Measurements from ENCODE around the gene IMMP2L. TPM values are rescaled to one million over a fixed set of nuclear protein-coding genes. Genes with fewer than 3 reads are reported as not detected.

Gene IMMP2L
- total RNA-seq, 1 experiment from 2014 or later = 17.2 TPM

DNA sequence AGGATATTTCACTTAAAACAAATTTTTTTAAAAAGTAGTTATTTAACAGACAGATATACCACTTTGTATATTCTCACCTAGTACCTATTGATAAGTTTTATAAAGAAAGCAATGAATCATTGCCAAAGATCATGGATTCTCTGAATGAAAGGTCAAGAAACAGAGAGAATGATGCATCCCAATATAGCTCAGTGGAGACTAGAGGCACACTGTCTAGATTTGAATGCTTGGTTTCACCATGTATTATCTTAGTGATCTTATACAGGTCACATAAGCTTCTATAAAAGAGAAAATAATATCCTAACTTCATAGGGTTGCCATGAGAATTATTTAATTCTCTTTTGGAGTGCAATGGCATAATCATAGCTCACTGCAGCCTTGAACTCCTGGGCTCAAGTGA, 558.4 kb downstream of the IMMP2L start:
- H3K9me3 ChIP-seq (ENCODE audit: low read length) = peaks cover 31% of the 10 kb centered on the region
- no peak overlapping the region for H3K4me3 ChIP-seq (ENCODE audit: low read length)
- H3K4me2 ChIP-seq (ENCODE audit: low read depth, low read length, poor library complexity, severe bottlenecking) = no peak overlapping the region
- no peaks in the 10 kb centered on the region for H4K20me1 ChIP-seq (ENCODE audit: insufficient read depth, low read depth, low read length)
- no peak overlapping the region for H3K27ac ChIP-seq (ENCODE audit: low read length)
- no peaks in the 10 kb centered on the region for H3K27me3 ChIP-seq (ENCODE audit: low read length)
- no peaks in the 10 kb centered on the region for H3K79me2 ChIP-seq (ENCODE audit: low read length)
- no peak for DNase-seq
- no peaks in the 10 kb centered on the region for H3K9me2 ChIP-seq (replicated peaks; ENCODE audit: insufficient read depth, low read length)
- H3K4me1 ChIP-seq (ENCODE audit: low read length) = no peaks in the 10 kb centered on the region
- no peak overlapping the region for H3K9ac ChIP-seq (ENCODE audit: low read length)
- no peak overlapping the region for H2AFZ ChIP-seq (ENCODE audit: low read length)
- H3K36me3 ChIP-seq (ENCODE audit: insufficient read depth, low read length) = no peaks in the 10 kb centered on the region

DNA sequence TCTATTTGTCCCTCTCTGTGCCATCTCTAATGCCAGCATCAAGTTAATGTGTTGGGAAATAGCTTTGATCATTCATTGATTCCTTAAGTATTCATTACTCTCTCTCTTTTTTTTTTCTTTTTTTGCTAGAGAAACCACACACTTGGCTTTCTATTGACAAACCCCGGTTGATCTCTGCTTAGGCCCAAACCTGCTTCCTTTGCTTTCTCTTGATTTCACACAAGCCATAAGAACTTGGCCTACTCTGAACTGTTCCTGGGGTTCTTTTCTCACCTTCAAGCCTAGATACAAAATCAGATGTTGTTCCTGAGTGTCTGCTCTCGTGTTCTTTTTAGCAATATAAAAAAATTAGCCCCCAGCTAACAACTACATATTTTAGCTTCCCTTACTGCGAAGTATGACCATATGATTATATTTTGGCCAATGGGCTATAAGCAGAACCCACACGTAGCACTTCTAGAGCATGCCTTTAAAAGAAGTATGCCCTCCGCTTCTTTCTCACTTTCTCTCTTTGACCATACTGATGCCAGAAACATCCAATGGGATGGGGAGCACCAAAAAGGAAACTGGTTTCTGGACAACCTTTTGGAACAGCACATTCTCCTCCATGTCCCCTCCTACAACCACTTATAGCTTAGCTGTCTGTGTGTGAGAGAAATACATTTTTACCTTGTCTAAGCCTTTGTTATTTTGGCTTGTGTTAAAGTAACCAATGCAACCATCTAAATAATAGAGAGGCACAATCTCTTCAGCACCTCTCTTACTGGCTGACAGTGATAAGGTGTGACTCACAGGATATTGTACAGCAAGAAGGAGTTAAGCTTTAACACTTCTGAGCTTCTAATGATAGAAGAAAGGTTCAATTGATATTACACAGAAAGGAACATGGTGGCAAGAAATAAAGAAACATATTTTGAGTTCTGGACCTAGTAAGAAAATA, 568.0 kb downstream of the IMMP2L start:
- no peaks in the 10 kb centered on the region for H4K20me1 ChIP-seq (ENCODE audit: insufficient read depth, low read depth, low read length)
- no peak for DNase-seq
- H2AFZ ChIP-seq (ENCODE audit: low read length) = no peak overlapping the region
- no peaks in the 10 kb centered on the region for H3K79me2 ChIP-seq (ENCODE audit: low read length)
- peaks cover 9% of the 10 kb centered on the region for H3K9me3 ChIP-seq (ENCODE audit: low read length)
- H3K9ac ChIP-seq (ENCODE audit: low read length) = no peak overlapping the region
- no peaks in the 10 kb centered on the region for H3K36me3 ChIP-seq (ENCODE audit: insufficient read depth, low read length)
- no peak overlapping the region for H3K27ac ChIP-seq (ENCODE audit: low read length)
- H3K4me2 ChIP-seq (ENCODE audit: low read depth, low read length, poor library complexity, severe bottlenecking) = no peak overlapping the region
- H3K4me3 ChIP-seq (ENCODE audit: low read length) = no peak overlapping the region
- no peaks in the 10 kb centered on the region for H3K4me1 ChIP-seq (ENCODE audit: low read length)
- no peaks in the 10 kb centered on the region for H3K9me2 ChIP-seq (replicated peaks; ENCODE audit: insufficient read depth, low read length)
- H3K27me3 ChIP-seq (ENCODE audit: low read length) = no peaks in the 10 kb centered on the region

DNA sequence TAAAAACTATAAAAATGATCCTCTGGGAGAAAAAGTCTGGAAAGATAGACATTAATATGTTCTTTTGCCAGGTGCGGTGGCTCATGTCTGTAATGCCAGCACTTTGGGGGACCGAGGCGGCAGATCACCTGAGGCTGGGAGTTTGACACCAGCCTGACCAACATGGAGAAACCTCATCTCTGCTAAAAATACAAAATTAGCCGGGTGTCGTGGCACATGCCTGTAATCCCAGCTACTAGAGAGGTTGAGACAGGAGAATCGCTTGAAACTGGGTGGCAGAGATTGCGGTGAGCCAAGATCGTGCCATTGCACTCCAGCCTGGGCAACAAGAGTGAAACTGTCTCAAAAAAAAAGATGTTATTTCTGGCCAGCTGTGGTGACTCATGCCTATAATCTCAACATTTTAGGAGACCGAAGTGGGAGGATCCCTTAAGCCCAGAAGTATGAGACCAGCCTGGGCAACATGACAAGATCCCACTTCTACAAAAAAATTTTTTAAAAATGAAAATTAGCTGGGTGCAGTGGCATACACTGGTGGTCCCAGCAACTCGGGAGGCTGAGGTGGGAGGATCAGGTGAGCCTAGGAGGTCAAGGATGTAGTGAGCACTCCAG, 573.3 kb downstream of the IMMP2L start:
- no peaks in the 10 kb centered on the region for H3K36me3 ChIP-seq (ENCODE audit: insufficient read depth, low read length)
- no peak overlapping the region for H3K4me3 ChIP-seq (ENCODE audit: low read length)
- H4K20me1 ChIP-seq (ENCODE audit: insufficient read depth, low read depth, low read length) = no peaks in the 10 kb centered on the region
- H3K9me2 ChIP-seq (replicated peaks; ENCODE audit: insufficient read depth, low read length) = no peaks in the 10 kb centered on the region
- no peak overlapping the region for H2AFZ ChIP-seq (ENCODE audit: low read length)
- no peak overlapping the region for H3K27ac ChIP-seq (ENCODE audit: low read length)
- no peak overlapping the region for H3K9ac ChIP-seq (ENCODE audit: low read length)
- H3K4me2 ChIP-seq (ENCODE audit: low read depth, low read length, poor library complexity, severe bottlenecking) = no peak overlapping the region
- no peaks in the 10 kb centered on the region for H3K4me1 ChIP-seq (ENCODE audit: low read length)
- DNase-seq = no peak
- H3K79me2 ChIP-seq (ENCODE audit: low read length) = no peaks in the 10 kb centered on the region
- H3K9me3 ChIP-seq (ENCODE audit: low read length) = peaks cover 24% of the 10 kb centered on the region
- no peaks in the 10 kb centered on the region for H3K27me3 ChIP-seq (ENCODE audit: low read length)

DNA sequence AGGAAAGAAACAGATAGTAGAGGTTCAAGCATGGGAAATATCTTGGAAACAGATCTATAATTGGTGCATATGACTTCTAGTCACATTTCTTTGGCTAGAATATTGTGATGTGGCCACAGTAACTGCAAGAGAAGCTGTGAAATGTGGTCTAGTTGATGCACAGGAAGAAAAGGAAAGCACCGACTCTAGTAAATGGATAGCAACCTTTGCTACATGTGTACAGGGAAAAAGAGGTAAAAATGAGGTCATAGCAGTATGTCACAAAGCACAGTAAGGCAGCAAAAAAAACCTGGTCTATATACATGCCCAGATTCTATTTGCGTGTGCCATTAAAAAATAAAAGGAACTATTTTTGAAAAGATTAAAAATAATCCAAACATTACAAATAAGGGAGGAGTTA, 573.9 kb downstream of the IMMP2L start:
- H3K9me3 ChIP-seq (ENCODE audit: low read length) = peaks cover 21% of the 10 kb centered on the region
- no peaks in the 10 kb centered on the region for H4K20me1 ChIP-seq (ENCODE audit: insufficient read depth, low read depth, low read length)
- no peak for DNase-seq
- no peak overlapping the region for H3K4me2 ChIP-seq (ENCODE audit: low read depth, low read length, poor library complexity, severe bottlenecking)
- no peak overlapping the region for H3K9ac ChIP-seq (ENCODE audit: low read length)
- no peak overlapping the region for H3K27ac ChIP-seq (ENCODE audit: low read length)
- no peaks in the 10 kb centered on the region for H3K36me3 ChIP-seq (ENCODE audit: insufficient read depth, low read length)
- no peak overlapping the region for H3K4me3 ChIP-seq (ENCODE audit: low read length)
- no peak overlapping the region for H2AFZ ChIP-seq (ENCODE audit: low read length)
- H3K4me1 ChIP-seq (ENCODE audit: low read length) = no peaks in the 10 kb centered on the region
- no peaks in the 10 kb centered on the region for H3K79me2 ChIP-seq (ENCODE audit: low read length)
- H3K9me2 ChIP-seq (replicated peaks; ENCODE audit: insufficient read depth, low read length) = no peaks in the 10 kb centered on the region
- no peaks in the 10 kb centered on the region for H3K27me3 ChIP-seq (ENCODE audit: low read length)

DNA sequence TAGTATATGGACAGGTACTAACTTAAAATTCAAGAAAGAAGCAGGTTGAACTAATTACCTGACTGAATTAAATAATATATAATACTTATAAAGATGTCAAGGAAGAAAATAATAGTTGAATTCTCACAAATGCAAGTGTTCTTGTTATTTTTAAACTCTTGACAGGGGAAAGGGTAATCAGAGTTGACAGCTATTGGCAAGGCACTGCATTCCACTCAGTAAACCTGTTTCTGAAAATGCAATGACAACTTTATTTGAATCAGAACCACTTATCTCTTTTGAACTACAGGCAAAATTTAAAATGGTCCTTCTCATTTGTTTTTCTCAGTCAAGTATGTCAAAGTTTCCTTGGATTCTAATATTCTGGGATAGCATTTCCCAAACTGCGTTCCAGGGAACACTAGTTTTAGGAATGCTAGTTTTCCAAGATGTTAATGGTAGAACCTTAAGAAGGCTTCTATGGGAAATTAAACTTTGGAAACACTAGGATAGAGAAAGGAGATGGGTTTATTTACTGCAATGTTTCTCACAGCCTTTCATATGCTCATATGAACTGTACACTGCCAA, 575.1 kb downstream of the IMMP2L start:
- Histone ChIP-seq H3K4me2 (ENCODE audit: low read depth, low read length, poor library complexity, severe bottlenecking) (no peak overlapping the region), H3K27ac (ENCODE audit: low read length) (no peak overlapping the region), H3K36me3 (ENCODE audit: insufficient read depth, low read length) (no peaks in the 10 kb centered on the region), H3K27me3 (ENCODE audit: low read length) (no peaks in the 10 kb centered on the region), H4K20me1 (ENCODE audit: insufficient read depth, low read depth, low read length) (no peaks in the 10 kb centered on the region), H2AFZ (ENCODE audit: low read length) (no peak overlapping the region), H3K9me2 (replicated peaks; ENCODE audit: insufficient read depth, low read length) (no peaks in the 10 kb centered on the region), H3K9me3 (ENCODE audit: low read length) (peaks cover 18% of the 10 kb centered on the region), H3K79me2 (ENCODE audit: low read length) (no peaks in the 10 kb centered on the region), H3K4me3 (ENCODE audit: low read length) (no peak overlapping the region), H3K4me1 (ENCODE audit: low read length) (no peaks in the 10 kb centered on the region), H3K9ac (ENCODE audit: low read length) (no peak overlapping the region)
- no peak for DNase-seq

DNA sequence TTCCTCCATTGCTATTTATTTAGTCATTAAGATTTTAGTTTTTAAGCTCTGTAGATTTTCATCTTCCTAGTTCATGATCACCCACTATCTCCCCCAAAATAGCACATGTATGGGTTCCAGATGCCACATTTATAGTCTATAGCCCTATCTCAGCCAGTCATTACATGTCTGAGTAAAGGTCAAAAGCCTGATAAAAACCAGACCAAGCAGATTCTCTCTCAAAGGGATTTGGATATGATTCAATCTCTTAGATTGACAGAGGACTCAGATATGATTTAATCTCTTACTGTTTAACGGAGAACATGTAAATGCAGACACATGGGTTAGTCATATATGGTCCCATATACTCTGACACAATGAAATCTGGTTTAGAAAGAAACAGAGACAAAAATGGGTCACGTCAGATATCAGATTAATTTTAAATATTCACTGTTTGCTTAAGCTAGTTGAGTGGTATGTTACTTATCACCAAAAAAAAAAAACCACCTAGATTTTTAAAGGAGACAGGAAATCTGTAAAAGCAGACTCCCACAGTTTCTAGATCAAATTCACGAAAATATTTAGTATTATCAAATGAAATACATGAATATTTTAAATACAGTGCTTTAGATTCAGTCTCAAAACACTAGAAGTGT, 578.4 kb downstream of the IMMP2L start:
- peaks cover 16% of the 10 kb centered on the region for H3K9me3 ChIP-seq (ENCODE audit: low read length)
- no peak overlapping the region for H3K4me2 ChIP-seq (ENCODE audit: low read depth, low read length, poor library complexity, severe bottlenecking)

DNA sequence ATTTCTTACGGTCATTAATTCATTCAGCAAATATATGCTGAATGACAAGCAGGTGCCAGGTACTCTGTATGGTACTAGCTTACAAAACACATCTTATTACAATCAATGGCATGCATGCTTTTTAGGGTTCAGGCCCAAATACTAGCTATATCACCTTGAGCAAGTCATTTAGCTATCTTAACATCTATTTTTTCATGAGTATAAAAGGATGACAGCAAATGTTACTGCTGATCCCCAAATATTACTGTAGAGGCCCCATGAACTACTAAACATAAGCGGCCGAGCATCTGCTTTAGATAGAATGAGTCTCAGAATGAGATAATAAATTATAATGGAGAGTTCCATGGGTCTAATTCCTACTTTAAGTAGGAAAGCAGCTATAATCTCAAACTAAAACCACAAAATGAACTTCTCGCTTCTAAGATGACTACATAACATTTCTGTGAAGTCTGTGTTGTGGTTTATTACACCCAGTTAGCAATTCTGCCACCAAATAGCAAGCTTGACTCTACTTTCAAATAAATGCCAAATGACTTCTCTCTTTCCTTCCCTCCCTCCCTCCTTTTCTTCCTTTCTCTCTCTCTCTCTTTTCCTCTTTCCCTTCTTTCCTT, 585.1 kb downstream of the IMMP2L start:
- DNase-seq = no peak
- Histone ChIP-seq H3K4me1 (ENCODE audit: low read length) (no peaks in the 10 kb centered on the region), H3K4me3 (ENCODE audit: low read length) (no peak overlapping the region), H3K79me2 (ENCODE audit: low read length) (no peaks in the 10 kb centered on the region), H3K9me2 (replicated peaks; ENCODE audit: insufficient read depth, low read length) (no peaks in the 10 kb centered on the region), H3K9ac (ENCODE audit: low read length) (no peak overlapping the region), H3K27ac (ENCODE audit: low read length) (no peak overlapping the region), H3K9me3 (ENCODE audit: low read length) (peaks cover 8% of the 10 kb centered on the region; the same call in 1 of the 2 replicates), H3K27me3 (ENCODE audit: low read length) (no peaks in the 10 kb centered on the region), H3K36me3 (ENCODE audit: insufficient read depth, low read length) (no peaks in the 10 kb centered on the region), H2AFZ (ENCODE audit: low read length) (no peak overlapping the region), H4K20me1 (ENCODE audit: insufficient read depth, low read depth, low read length) (no peaks in the 10 kb centered on the region), H3K4me2 (ENCODE audit: low read depth, low read length, poor library complexity, severe bottlenecking) (no peak overlapping the region)

More for the DNA sequence above, 578.4 kb downstream of the IMMP2L start:
- no peaks in the 10 kb centered on the region for H3K79me2 ChIP-seq (ENCODE audit: low read length)
- H3K4me3 ChIP-seq (ENCODE audit: low read length) = no peak overlapping the region
- H3K27me3 ChIP-seq (ENCODE audit: low read length) = no peaks in the 10 kb centered on the region
- H2AFZ ChIP-seq (ENCODE audit: low read length) = no peak overlapping the region
- DNase-seq = no peak
- no peaks in the 10 kb centered on the region for H3K36me3 ChIP-seq (ENCODE audit: insufficient read depth, low read length)
- no peaks in the 10 kb centered on the region for H3K4me1 ChIP-seq (ENCODE audit: low read length)
- H3K9ac ChIP-seq (ENCODE audit: low read length) = no peak overlapping the region
- no peak overlapping the region for H3K27ac ChIP-seq (ENCODE audit: low read length)
- no peaks in the 10 kb centered on the region for H3K9me2 ChIP-seq (replicated peaks; ENCODE audit: insufficient read depth, low read length)
- H4K20me1 ChIP-seq (ENCODE audit: insufficient read depth, low read depth, low read length) = no peaks in the 10 kb centered on the region

All from Karpas-422 (cell line).